Measurements from ENCODE around the gene FOXL3. TPM values are rescaled to one million over a fixed set of nuclear protein-coding genes. Genes with fewer than 3 reads are reported as not detected.
"Not testable (repeated sequence)": the region's sequence is repeated elsewhere in the genome, so short reads cannot be mapped to it uniquely, and the experiment has no call there.

The FOXL3 gene
- not detected for total RNA-seq

GRCh38 chr7:289756-290553, at the start of gene FOXL3:
FOXL3 (plus strand) TSS chr7:290170; CDS start chr7:290170, 0 bp downstream.
- DNase-seq (ENCODE audit: low spot score), result peak; percentile 40
- ATAC-seq, result no peak
- intact Hi-C loops (cut with DNase I), result no loop called here

GRCh38 chr7:240887-241421, 49.0 kb upstream of the FOXL3 start:
- peak; percentile 61 for ATAC-seq
- intact Hi-C loops (cut with DNase I), result no loop called here
- DNase-seq (ENCODE audit: low spot score), result no peak

GRCh38 chr7:241513-241912, 48.5 kb upstream of the FOXL3 start:
- intact Hi-C loops (cut with DNase I), result no loop called here
- ATAC-seq (no peak), DNase-seq (ENCODE audit: low spot score) (no peak)

- intact Hi-C loops (cut with DNase I); DNase-seq (ENCODE audit: low spot score); ATAC-seq: not testable (repeated sequence)
Observed at GRCh38 chr7:242826-243579, 47.0 kb upstream of the FOXL3 start.

GRCh38 chr7:243580-243978, 46.4 kb upstream of the FOXL3 start:
- ATAC-seq; DNase-seq (ENCODE audit: low spot score); intact Hi-C loops (cut with DNase I): not testable (repeated sequence)

- DNase-seq (ENCODE audit: low spot score) (no peak), ATAC-seq (peak; percentile 69)
- intact Hi-C loops (cut with DNase I), result no loop called here
Observed at GRCh38 chr7:244974-245373, 45.0 kb upstream of the FOXL3 start.

- DNase-seq (ENCODE audit: low spot score) (no peak), ATAC-seq (no peak)
- intact Hi-C loops (cut with DNase I), result no loop called here
Observed at GRCh38 chr7:245574-246295, 44.2 kb upstream of the FOXL3 start.

- intact Hi-C loops (cut with DNase I), result no loop called here
- ATAC-seq (no peak), DNase-seq (ENCODE audit: low spot score) (no peak)
Observed at GRCh38 chr7:246451-246850, 43.5 kb upstream of the FOXL3 start.

GRCh38 chr7:247181-247580, 42.8 kb upstream of the FOXL3 start:
- DNase-seq (ENCODE audit: low spot score) (no peak), ATAC-seq (no peak)
- intact Hi-C loops (cut with DNase I), result no loop called here

- ATAC-seq (no peak), DNase-seq (ENCODE audit: low spot score) (no peak)
- intact Hi-C loops (cut with DNase I), result no loop called here
Observed at GRCh38 chr7:247636-248035, 42.3 kb upstream of the FOXL3 start.

GRCh38 chr7:248732-249435, 41.1 kb upstream of the FOXL3 start:
- ATAC-seq, result no peak

GRCh38 chr7:249989-250388, 40.0 kb upstream of the FOXL3 start:
- intact Hi-C loops (cut with DNase I), result loop anchor here (2.0 kb wide), 1 partner anchor 53 kb away; no protein-coding TSS in a partner anchor
- no peak for DNase-seq (ENCODE audit: low spot score)
- ATAC-seq, result no peak

More at GRCh38 chr7:248732-249435, 41.1 kb upstream of the FOXL3 start:
- DNase-seq (ENCODE audit: low spot score), result no peak
- intact Hi-C loops (cut with DNase I), result no loop called here

- intact Hi-C loops (cut with DNase I), result loop anchor here (2.0 kb wide), 1 partner anchor 54 kb away; no protein-coding TSS in a partner anchor
- ATAC-seq (no peak), DNase-seq (ENCODE audit: low spot score) (no peak)
Observed at GRCh38 chr7:250523-250922, 39.4 kb upstream of the FOXL3 start.

GRCh38 chr7:251005-251404, 39.0 kb upstream of the FOXL3 start:
- ATAC-seq (no peak), DNase-seq (ENCODE audit: low spot score) (no peak)
- intact Hi-C loops (cut with DNase I), result loop anchor here (2.0 kb wide), 1 partner anchor 54 kb away; no protein-coding TSS in a partner anchor

GRCh38 chr7:251446-252175, 38.4 kb upstream of the FOXL3 start:
- ATAC-seq (no peak), DNase-seq (ENCODE audit: low spot score) (no peak)
- intact Hi-C loops (cut with DNase I), result loop anchor here (2.0 kb wide), 1 partner anchor 55 kb away; no protein-coding TSS in a partner anchor

- DNase-seq (ENCODE audit: low spot score) (no peak), ATAC-seq (no peak)
- intact Hi-C loops (cut with DNase I), result no loop called here
Observed at GRCh38 chr7:252216-252965, 37.6 kb upstream of the FOXL3 start.

GRCh38 chr7:252981-253380, 37.0 kb upstream of the FOXL3 start:
- ATAC-seq, result no peak
- intact Hi-C loops (cut with DNase I), result no loop called here

More at GRCh38 chr7:252981-253380, 37.0 kb upstream of the FOXL3 start:
- no peak for DNase-seq (ENCODE audit: low spot score)
